Activated CD4-positive, CD25-positive, alpha-beta regulatory T cell treated with anti-CD3 and anti-CD28 coated beads, Interleukin-2, amount 50 U/mL, for 16 hours (primary cell): ENCODE results near the gene MLIP.
"Not testable (repeated sequence)": the region's sequence is repeated elsewhere in the genome, so short reads cannot be mapped to it uniquely, and the experiment has no call there.

Experiments used
- DNase-seq: peaks from one replicate; pipeline ENCODE4 v3.0.0-alpha.2; 2020; ENCODE audit warnings: low read depth, low spot score

Gene MLIP

GRCh38 chr6:54111341-54112045, at the start of gene MLIP:
Gene MLIP (plus strand): TSS chr6:54111443. CDS start chr6:54111480, 37 bp downstream.
- no peak for DNase-seq

- DNase-seq, result no peak
Measured at GRCh38 chr6:54063228-54063539, 48.1 kb upstream of the MLIP start.

GRCh38 chr6:54068694-54069093, 42.5 kb upstream of the MLIP start:
- DNase-seq, result no peak

- no peak for DNase-seq
Measured at GRCh38 chr6:54070025-54070424, 41.2 kb upstream of the MLIP start.

- no peak for DNase-seq
Measured at GRCh38 chr6:54071821-54072340, 39.4 kb upstream of the MLIP start.

- DNase-seq, result no peak
Measured at GRCh38 chr6:54072635-54073313, 38.5 kb upstream of the MLIP start.

GRCh38 chr6:54073487-54073886, 37.8 kb upstream of the MLIP start:
- DNase-seq, result no peak

- no peak for DNase-seq
Measured at GRCh38 chr6:54074109-54074508, 37.1 kb upstream of the MLIP start.

- no peak for DNase-seq
Measured at GRCh38 chr6:54074578-54075195, 36.6 kb upstream of the MLIP start.

GRCh38 chr6:54076159-54076789, 35.0 kb upstream of the MLIP start:
- no peak for DNase-seq

GRCh38 chr6:54081499-54081898, 29.7 kb upstream of the MLIP start:
- DNase-seq, result not testable (repeated sequence)

GRCh38 chr6:54083287-54083686, 28.0 kb upstream of the MLIP start:
- no peak for DNase-seq

GRCh38 chr6:54084231-54084630, 27.0 kb upstream of the MLIP start:
- DNase-seq, result no peak

- DNase-seq, result no peak
Measured at GRCh38 chr6:54085047-54085446, 26.2 kb upstream of the MLIP start.

GRCh38 chr6:54085541-54085940, 25.7 kb upstream of the MLIP start:
- DNase-seq, result no peak

GRCh38 chr6:54086439-54086838, 24.8 kb upstream of the MLIP start:
- no peak for DNase-seq

GRCh38 chr6:54087721-54088120, 23.5 kb upstream of the MLIP start:
- no peak for DNase-seq

GRCh38 chr6:54093326-54093948, 17.8 kb upstream of the MLIP start:
- no peak for DNase-seq

- no peak for DNase-seq
Measured at GRCh38 chr6:54094293-54094692, 16.9 kb upstream of the MLIP start.

GRCh38 chr6:54094786-54095185, 16.5 kb upstream of the MLIP start:
- no peak for DNase-seq

- DNase-seq, result no peak
Measured at GRCh38 chr6:54095723-54096122, 15.5 kb upstream of the MLIP start.

- DNase-seq, result no peak
Measured at GRCh38 chr6:54096811-54097210, 14.4 kb upstream of the MLIP start.
